Activated CD8-positive, alpha-beta T cell treated with anti-CD3 and anti-CD28 coated beads for 36 hours (primary cell): ENCODE measurements around the gene LUZP1. TPM values are rescaled to one million over a fixed set of nuclear protein-coding genes. Genes with fewer than 3 reads are reported as not detected.
A peak's percentile ranks its signal among the peaks of the same experiment; 100 is the strongest.

Source experiments
- ATAC-seq: fragments of 200-7000 bp; cut with Tn5 transposase; one replicate; pipeline ENCODE4 v1.10.0; 2021; ENCODE audit warnings: mild to moderate bottlenecking, moderate library complexity
- CTCF ChIA-PET: fragments of 350-600 bp; sonication (Branson Sonifier 250); formaldehyde crosslinking; loops from one replicate; lab custom pipeline; 2021; ENCODE audit warnings: antibody characterized with exemption; lab: Charles Lee
- POLR2A ChIA-PET: fragments of 350-600 bp; sonication (Branson Sonifier 250); formaldehyde crosslinking; loops from one replicate; lab custom pipeline; 2021; ENCODE audit warnings: antibody characterized with exemption; lab: Charles Lee
- DNase-seq: peaks from one replicate; pipeline ENCODE4 v3.0.0-alpha.2; 2020
- H3K27ac Mint-ChIP-seq: one replicate; pipeline ENCODE4 v1.8.0; 2021; ENCODE audit warnings: mild to moderate bottlenecking, mixed read lengths
- H3K27me3 Mint-ChIP-seq: one replicate; pipeline ENCODE4 v1.8.0; 2021; ENCODE audit warnings: mixed read lengths
- H3K36me3 Mint-ChIP-seq: one replicate; pipeline ENCODE4 v1.8.0; 2021; ENCODE audit warnings: low read depth, mixed read lengths
- H3K4me1 Mint-ChIP-seq: one replicate; pipeline ENCODE4 v1.8.0; 2021; ENCODE audit warnings: low read depth, mixed read lengths
- H3K4me3 Mint-ChIP-seq: one replicate; pipeline ENCODE4 v1.8.0; 2021; ENCODE audit warnings: mild to moderate bottlenecking, moderate library complexity, mixed read lengths
- H3K9me3 Mint-ChIP-seq: one replicate; pipeline ENCODE4 v1.8.0; 2021; ENCODE audit warnings: mixed read lengths
- CTCF ChIP-seq: fragments of 200-600 bp; IDR thresholded peaks from one replicate; pipeline ENCODE4 v1.8.0; 2022; ENCODE audit warnings: antibody characterized with exemption, mild to moderate bottlenecking
- intact Hi-C: fragments of 100-400 bp; cut with micrococcal nuclease; formaldehyde crosslinking; loops from one replicate; pipeline ENCODE4 v1.10.0; 2022
- total RNA-seq, 2 experiments: library from RNA; stranded (reverse); gene quantifications; one replicate each; pipeline ENCODE4 v1.2.3, GENCODE V29; 2021

The LUZP1 gene
- total RNA-seq, 2 experiments from 2014 or later, result 14.9 to 16.0 TPM

- Mint-ChIP-seq H3K4me1 (peaks cover 6% of the 10 kb centered on the region), H3K27me3 (peaks cover 57% of the 10 kb centered on the region), H3K9me3 (no peaks in the 10 kb centered on the region), H3K36me3 (no peaks in the 10 kb centered on the region), H3K27ac (no peak overlapping the region), H3K4me3 (no peak overlapping the region)
- ATAC-seq (no peak), DNase-seq (no peak)
- ChIA-PET CTCF (interaction anchor here (1.0 to 1.2 kb wide), 2 partner anchors 20 to 30 kb away, joined by 3 to 4 read pairs; no protein-coding TSS in a partner anchor), POLR2A (interaction anchor here (1.1 kb wide), 1 partner anchor 46 kb away, joined by 3 read pairs; no protein-coding TSS in a partner anchor)
- no peak for TF ChIP-seq CTCF
- intact Hi-C loops, result no loop called here
These were observed 46.6 kb upstream of the LUZP1 start for GRCh38 chr1:23215291-23215690.

DNA sequence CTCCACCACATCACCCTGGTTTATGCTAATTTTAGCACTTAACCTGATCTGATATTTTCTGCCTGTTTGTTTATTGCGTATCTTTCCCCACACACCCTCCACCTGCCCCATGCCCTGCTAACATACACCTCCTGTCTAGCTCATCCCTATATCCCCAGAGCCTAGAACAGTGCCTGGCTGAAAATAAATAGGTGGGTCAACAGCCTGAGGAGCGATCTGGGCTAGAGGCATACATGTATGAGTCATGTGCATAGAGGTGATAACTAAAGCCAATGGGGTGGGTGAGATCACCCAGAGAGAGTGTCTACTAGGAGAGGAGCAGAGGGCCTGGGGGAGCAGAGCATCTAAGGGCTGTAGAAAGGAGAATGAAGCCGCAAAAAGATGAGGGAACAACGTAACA, 46.0 kb upstream of the LUZP1 start:
- CTCF ChIA-PET, result interaction anchor here (1.0 kb wide), 1 partner anchor 30 kb away, joined by 3 read pairs; no protein-coding TSS in a partner anchor
- Mint-ChIP-seq H3K27ac (no peak overlapping the region), H3K4me3 (no peak overlapping the region)

DNA sequence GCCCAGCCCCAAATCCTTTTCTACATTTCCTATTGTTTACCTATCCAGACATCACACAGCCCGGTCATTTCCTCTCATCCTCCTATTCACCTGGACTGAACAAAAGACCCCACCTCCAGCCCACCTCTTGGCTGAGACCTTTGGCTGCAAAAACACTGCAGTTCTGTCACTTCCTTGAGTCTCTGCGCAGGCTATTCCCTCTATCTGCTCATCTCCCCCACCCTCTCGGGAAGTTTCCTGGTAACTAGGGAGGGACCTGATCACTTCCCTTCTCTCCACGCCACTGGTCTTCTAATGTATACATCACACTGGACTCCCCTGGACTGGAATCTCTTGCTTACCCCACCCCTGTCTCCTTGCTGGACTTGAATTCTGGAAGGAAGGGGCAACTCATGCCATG, 43.3 kb upstream of the LUZP1 start:
- Mint-ChIP-seq H3K4me3 (no peak overlapping the region), H3K36me3 (no peaks in the 10 kb centered on the region), H3K27me3 (peaks cover 38% of the 10 kb centered on the region), H3K4me1 (peaks cover 3% of the 10 kb centered on the region), H3K27ac (no peak overlapping the region), H3K9me3 (no peaks in the 10 kb centered on the region)
- no peak for TF ChIP-seq CTCF
- CTCF ChIA-PET, result interaction anchor here (1.0 to 1.2 kb wide), 2 partner anchors 28 to 113 kb away, joined by 3 to 5 read pairs; no protein-coding TSS in a partner anchor
- DNase-seq, result no peak
- intact Hi-C loops, result no loop called here
- POLR2A ChIA-PET, result no interaction called here
- no peak for ATAC-seq

More for the DNA sequence above, 46.0 kb upstream of the LUZP1 start:
- POLR2A ChIA-PET, result no interaction called here
- Mint-ChIP-seq H3K27me3 (peaks cover 57% of the 10 kb centered on the region), H3K4me1 (peaks cover 6% of the 10 kb centered on the region), H3K9me3 (no peaks in the 10 kb centered on the region), H3K36me3 (no peaks in the 10 kb centered on the region)
- no peak for TF ChIP-seq CTCF
- DNase-seq (no peak), ATAC-seq (no peak)
- intact Hi-C loops, result no loop called here

- H3K36me3 Mint-ChIP-seq, result no peaks in the 10 kb centered on the region
- TF ChIP-seq CTCF, result no peak
- H3K27ac Mint-ChIP-seq, result no peak overlapping the region
- ChIA-PET POLR2A (no interaction called here), CTCF (interaction anchor here (0.6 to 1.2 kb wide), 3 partner anchors 11 to 286 kb away, joined by 3 to 5 read pairs (median 3); no protein-coding TSS in a partner anchor)
- peaks cover 31% of the 10 kb centered on the region for H3K27me3 Mint-ChIP-seq
- no peaks in the 10 kb centered on the region for H3K4me1 Mint-ChIP-seq
- intact Hi-C loops, result no loop called here
- no peak for DNase-seq
- no peak overlapping the region for H3K4me3 Mint-ChIP-seq
- H3K9me3 Mint-ChIP-seq, result no peaks in the 10 kb centered on the region
- ATAC-seq, result no peak
These were observed 42.3 kb upstream of the LUZP1 start for GRCh38 chr1:23210963-23211362.

- intact Hi-C loops, result no loop called here
- no peaks in the 10 kb centered on the region for H3K9me3 Mint-ChIP-seq
- ATAC-seq (no peak), DNase-seq (peak; percentile 10)
- TF ChIP-seq CTCF, result no peak
- ChIA-PET POLR2A (no interaction called here), CTCF (interaction anchor here (0.9 kb wide), 1 partner anchor 287 kb away, joined by 3 read pairs; no protein-coding TSS in a partner anchor)
- H3K27me3 Mint-ChIP-seq, result peaks cover 27% of the 10 kb centered on the region
- no peak overlapping the region for H3K4me3 Mint-ChIP-seq
- no peaks in the 10 kb centered on the region for H3K4me1 Mint-ChIP-seq
- H3K27ac Mint-ChIP-seq, result no peak overlapping the region
- no peaks in the 10 kb centered on the region for H3K36me3 Mint-ChIP-seq
These were observed 41.7 kb upstream of the LUZP1 start for GRCh38 chr1:23210351-23210785.
